Peyer's patch (tissue), 4 donors: ENCODE data around the gene KAT7.

Experiments used
- POLR2A ChIP-seq, 2 donors: fragments of 450-650 bp; IDR thresholded peaks; one replicate each; pipeline ENCODE4 v1.5.1; 2017; ENCODE audit warnings: antibody characterized with exemption in 2 of 2, mild to moderate bottlenecking in 2 of 2, moderate library complexity in 2 of 2
- TF ChIP-seq, protein P1 (sequence below), 6 experiments: fragments of 450-650 bp in 4 of 6; fragments of 200-600 bp in 2 of 6; sonication (generic) in 1 of 6; IDR thresholded peaks; one replicate each; pipeline ENCODE4 v1.5.1; 2017 to 2019; ENCODE audit warnings: antibody characterized with exemption in 6 of 6, mild to moderate bottlenecking in 3 of 6, moderate library complexity in 1 of 6

DNA sequence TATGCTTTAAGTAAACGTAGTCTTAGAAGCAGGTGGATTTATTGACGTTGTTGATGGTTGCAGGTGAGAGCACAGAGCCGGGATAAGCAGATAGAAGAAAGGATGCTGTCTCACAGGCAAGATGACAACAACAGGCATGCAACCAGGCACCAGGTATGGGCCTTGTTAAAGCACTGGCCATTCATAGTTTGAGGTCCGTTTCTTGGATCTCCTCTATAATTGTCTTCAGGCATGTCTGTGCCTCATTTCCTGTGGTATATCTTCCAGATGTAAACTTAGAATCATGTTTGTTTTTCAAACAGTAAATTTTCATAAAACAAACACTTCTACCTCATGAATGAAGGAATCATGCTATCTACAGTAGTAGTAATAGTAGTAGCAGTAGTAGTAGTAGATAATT, 20.6 kb downstream of the KAT7 start:
- TF ChIP-seq, protein P1, sequence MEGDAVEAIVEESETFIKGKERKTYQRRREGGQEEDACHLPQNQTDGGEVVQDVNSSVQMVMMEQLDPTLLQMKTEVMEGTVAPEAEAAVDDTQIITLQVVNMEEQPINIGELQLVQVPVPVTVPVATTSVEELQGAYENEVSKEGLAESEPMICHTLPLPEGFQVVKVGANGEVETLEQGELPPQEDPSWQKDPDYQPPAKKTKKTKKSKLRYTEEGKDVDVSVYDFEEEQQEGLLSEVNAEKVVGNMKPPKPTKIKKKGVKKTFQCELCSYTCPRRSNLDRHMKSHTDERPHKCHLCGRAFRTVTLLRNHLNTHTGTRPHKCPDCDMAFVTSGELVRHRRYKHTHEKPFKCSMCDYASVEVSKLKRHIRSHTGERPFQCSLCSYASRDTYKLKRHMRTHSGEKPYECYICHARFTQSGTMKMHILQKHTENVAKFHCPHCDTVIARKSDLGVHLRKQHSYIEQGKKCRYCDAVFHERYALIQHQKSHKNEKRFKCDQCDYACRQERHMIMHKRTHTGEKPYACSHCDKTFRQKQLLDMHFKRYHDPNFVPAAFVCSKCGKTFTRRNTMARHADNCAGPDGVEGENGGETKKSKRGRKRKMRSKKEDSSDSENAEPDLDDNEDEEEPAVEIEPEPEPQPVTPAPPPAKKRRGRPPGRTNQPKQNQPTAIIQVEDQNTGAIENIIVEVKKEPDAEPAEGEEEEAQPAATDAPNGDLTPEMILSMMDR (IDR thresholded peaks at IDR 0.05) = no peak
- no peak for TF ChIP-seq POLR2A (IDR thresholded peaks at IDR 0.05)
